Inferior parietal cortex (tissue), 1 donor: ENCODE data around the gene AADACL3.

Experiments used
- DNase-seq: peaks from one replicate; pipeline ENCODE4 v3.0.0-alpha.2; 2016; ENCODE audit errors: extremely low spot score

AADACL3 gene

DNA sequence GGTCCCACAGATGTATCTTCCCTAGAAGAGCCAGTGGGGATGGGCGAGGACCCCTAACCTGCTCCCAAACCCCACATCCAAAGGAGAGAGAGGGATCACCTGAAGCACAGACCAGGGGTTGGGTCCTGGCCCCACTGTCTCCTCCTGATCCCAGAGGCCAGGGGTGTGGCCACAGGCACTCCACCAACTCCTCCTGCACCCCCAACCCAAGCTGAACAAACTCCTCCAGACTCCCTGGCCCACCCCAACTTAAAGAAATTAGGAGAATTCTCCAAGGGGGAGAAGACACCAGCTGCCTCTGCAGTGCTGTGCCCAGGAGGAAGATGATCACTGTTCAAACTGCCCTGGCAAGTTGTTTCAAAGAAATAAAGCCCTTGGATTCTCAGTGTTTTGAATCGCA, 53.1 kb downstream of the AADACL3 start:
- DNase-seq: no peak

DNA sequence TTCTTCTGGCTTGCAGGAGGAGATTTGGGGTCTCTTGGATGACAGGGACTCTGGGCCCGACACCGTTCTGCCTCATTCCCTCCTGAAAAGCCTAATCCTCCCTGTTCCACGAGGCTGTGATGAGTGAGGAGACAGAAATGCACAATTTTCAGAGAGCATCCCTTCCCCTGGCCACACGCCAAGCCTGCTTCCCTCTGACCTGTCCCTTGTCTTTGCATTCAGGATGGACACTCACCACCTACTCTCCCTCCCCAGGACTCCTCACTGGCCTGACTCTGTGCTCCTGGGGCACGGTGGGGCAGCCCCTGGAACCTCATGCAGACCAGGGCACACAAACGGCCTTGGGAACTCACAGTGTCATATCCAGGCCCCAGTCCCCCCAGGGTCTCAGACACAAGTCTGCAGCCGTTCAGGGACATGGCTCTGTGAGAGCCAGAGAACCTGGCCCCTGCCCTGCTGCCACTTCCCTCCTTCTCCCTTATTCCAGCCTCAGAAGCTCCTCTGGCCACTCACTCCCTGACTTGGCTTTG, 54.1 kb downstream of the AADACL3 start:
- no peak for DNase-seq

GRCh38 chr1:12770620-12771019, 54.7 kb downstream of the AADACL3 start:
- no peak for DNase-seq

GRCh38 chr1:12771186-12771585, 55.3 kb downstream of the AADACL3 start:
- DNase-seq: no peak

GRCh38 chr1:12772520-12772919, 56.6 kb downstream of the AADACL3 start:
- DNase-seq: no peak

GRCh38 chr1:12773438-12773837, 57.5 kb downstream of the AADACL3 start, which contains the start of gene PRAMEF12:
PRAMEF12 (plus strand) TSS chr1:12773738; CDS start chr1:12774868, 1,130 bp downstream.
- DNase-seq: no peak

DNA sequence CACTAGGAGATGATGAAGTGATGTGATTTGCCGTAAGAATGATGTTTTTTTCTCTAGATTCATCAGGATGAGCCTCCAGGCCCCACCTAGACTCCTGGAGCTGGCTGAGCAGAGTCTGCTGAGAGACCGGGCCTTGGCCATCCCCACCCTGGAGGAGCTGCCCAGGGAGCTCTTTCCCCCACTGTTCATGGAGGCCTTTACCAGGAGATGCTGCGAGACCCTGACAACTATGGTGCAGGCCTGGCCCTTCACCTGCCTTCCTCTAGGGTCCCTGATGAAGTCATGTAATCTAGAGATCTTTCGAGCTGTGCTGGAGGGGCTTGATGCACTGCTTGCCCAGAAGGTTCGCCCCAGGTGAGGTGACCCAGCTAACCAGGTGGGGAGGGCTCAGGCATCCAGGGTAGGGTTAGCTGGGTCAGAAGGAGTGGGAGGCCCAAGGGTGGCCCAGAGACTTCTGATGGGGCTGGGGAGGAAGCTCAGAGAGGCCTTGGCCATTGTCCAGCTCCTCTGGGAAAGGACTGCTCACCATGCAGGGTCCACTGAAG, 59.0 kb downstream of the AADACL3 start:
- no peak for DNase-seq

DNA sequence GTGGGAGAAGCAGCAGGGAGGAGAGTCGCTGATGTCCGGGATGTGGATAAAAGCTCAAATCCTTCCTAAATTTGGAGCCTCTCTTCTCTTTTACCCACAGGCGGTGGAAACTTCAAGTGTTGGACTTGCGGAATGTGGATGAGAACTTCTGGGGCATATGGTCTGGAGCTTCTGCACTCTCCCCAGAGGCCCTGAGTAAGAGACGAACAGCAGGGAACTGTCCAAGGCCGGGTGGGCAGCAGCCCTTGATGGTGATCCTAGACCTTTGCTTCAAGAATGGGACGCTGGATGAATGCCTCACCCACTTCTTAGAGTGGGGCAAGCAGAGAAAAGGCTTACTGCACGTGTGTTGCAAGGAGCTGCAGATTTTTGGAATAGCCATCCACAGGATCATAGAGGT, 59.5 kb downstream of the AADACL3 start:
- no peak for DNase-seq

DNA sequence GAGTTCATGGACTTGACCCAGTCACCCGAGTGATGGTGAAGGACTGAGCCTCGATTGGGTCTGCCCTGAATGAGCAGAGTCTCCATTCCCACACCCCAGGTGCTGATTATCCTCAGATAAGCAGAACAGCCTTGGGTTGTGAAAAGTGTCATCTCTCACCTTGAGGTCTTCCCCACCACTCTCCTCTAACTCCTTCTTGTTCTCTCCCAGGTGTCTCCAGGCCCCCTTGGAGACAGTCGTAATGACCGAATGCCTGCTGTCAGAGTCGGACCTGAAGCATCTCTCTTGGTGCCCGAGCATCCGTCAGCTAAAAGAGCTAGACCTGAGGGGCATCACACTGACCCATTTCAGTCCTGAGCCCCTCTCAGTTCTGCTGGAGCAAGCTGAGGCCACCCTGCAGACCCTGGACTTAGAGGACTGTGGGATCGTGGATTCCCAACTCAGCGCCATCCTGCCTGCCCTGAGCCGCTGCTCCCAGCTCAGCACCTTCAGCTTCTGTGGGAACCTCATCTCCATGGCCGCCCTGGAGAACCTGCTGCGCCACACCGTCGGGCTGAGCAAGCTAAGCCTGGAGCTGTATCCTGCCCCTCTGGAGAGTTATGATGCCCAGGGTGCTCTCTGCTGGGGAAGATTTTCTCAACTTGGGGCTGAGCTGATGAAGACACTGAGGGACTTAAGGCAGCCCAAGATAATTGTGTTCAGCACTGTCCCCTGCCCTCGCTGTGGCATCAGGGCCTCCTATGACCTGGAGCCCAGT, 61.1 kb downstream of the AADACL3 start:
- no peak for DNase-seq
